Epithelial cell of esophagus (primary cell): ENCODE data around the gene MED6.

Source experiments
- DNase-seq: peaks from one replicate; pipeline ENCODE4 v3.0.0; 2010; ENCODE audit warnings: low read depth
- H3K4me3 ChIP-seq: 2 replicates; pipeline ENCODE4 v1.5.1; 2011; ENCODE audit warnings: mild to moderate bottlenecking, low read length, control low read depth
- TF ChIP-seq, protein P1 (sequence below): IDR thresholded peaks from 2 replicates; pipeline ENCODE4 v1.5.1; 2011; ENCODE audit warnings: low read depth, mild to moderate bottlenecking, low read length, control low read depth, inconsistent platforms; ENCODE audit not compliant: insufficient read depth; ENCODE audit errors: missing control alignments

MED6 gene, protein sequence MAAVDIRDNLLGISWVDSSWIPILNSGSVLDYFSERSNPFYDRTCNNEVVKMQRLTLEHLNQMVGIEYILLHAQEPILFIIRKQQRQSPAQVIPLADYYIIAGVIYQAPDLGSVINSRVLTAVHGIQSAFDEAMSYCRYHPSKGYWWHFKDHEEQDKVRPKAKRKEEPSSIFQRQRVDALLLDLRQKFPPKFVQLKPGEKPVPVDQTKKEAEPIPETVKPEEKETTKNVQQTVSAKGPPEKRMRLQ

DNA sequence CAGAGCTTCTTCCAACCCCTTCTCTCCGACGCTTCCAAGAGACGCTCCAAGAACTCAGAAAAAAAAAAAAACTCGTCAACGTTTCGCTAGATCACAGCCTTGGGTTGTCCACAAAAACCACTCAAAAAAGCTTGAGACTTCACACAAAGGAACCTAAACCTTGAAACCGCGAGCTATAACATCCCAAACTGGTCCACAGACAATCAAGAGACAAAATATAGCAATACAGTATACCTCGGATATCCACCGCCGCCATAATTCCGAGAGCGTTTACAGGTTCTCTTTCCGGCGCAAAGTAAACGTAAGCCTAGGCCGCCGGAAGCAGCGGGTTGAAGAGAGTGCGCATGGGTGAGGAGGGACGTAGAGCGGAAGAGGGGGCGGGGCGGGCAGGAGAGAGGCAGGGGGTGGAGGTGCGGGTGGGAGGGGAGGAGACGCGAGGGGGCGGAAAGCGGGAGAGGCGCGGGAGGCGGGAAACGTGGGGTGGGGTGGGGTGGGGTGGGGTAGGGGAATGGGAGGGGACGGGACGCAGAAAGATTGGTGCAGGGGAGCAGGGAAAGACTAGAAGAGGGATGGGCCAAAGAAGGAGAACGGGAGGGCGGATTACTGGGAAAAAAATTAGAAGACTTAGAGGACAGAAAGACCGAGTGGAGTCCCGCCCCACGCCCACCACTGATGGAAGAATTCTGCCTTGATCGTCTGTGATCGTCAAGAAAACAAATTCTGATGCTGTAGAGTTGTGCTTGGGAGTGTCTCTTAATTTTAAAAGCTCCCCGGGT lies at the start of gene MED6:
Gene MED6, minus strand, starts transcription at position 274 of the 776 bp plus-strand sequence. Its CDS starts 18 bp downstream, at position 256.
- H3K4me3 ChIP-seq, result peak within 1 kb of the TSS; percentile 98
- peak; percentile 94 for DNase-seq
- TF ChIP-seq, protein P1, sequence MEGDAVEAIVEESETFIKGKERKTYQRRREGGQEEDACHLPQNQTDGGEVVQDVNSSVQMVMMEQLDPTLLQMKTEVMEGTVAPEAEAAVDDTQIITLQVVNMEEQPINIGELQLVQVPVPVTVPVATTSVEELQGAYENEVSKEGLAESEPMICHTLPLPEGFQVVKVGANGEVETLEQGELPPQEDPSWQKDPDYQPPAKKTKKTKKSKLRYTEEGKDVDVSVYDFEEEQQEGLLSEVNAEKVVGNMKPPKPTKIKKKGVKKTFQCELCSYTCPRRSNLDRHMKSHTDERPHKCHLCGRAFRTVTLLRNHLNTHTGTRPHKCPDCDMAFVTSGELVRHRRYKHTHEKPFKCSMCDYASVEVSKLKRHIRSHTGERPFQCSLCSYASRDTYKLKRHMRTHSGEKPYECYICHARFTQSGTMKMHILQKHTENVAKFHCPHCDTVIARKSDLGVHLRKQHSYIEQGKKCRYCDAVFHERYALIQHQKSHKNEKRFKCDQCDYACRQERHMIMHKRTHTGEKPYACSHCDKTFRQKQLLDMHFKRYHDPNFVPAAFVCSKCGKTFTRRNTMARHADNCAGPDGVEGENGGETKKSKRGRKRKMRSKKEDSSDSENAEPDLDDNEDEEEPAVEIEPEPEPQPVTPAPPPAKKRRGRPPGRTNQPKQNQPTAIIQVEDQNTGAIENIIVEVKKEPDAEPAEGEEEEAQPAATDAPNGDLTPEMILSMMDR, result no peak

- no peak overlapping the region for H3K4me3 ChIP-seq
- peak; percentile 54 for DNase-seq
- TF ChIP-seq, protein P1, result no peak
These were observed 49.3 kb upstream of the MED6 start for GRCh38 chr14:70649803-70650202.

DNA sequence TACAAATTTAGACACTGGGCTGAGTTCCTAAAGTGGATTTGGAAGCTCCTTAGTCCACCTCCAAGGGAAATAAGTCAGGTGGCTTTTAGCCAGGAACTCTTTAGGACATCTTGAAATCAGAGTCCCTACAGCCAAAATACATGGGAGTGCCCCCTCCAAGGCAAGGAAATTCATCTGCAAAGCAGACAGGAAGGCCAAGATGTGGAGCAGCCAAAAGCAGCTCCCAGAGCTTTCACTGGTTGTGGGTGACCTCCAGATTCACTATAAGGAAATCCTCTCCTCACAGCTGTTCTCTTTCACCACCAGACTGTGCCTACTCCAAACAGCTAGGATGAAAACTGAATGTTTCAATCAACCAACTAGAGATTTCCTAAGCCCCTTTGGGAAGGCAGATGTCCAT lies 47.9 kb upstream of the MED6 start:
- DNase-seq, result no peak
- TF ChIP-seq, protein P1, result no peak
- H3K4me3 ChIP-seq, result no peak overlapping the region

- no peak for DNase-seq
- no peak overlapping the region for H3K4me3 ChIP-seq
- TF ChIP-seq, protein P1, result no peak
These were observed 46.2 kb upstream of the MED6 start for GRCh38 chr14:70646705-70647104.

DNA sequence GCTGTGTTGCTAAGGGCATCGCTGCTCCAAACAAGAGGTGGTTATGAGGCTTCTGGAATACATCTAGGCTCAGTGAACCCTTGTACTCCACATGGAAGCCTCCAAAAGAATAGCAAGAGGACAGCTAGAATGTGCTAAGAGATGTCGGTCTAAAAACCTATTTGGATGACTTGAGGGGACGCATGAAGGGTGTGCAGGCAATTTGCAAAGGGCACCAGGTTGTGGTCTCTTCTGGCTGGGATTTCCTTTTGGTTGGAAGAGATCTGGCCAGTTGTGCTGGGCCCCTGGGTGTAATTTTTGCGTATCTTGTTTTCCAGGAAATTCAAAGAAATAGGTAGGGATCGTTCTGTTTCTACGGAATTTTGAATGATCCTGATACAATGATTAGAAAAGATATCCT lies 45.4 kb upstream of the MED6 start:
- DNase-seq, result no peak
- TF ChIP-seq, protein P1, result no peak
- no peak overlapping the region for H3K4me3 ChIP-seq

DNA sequence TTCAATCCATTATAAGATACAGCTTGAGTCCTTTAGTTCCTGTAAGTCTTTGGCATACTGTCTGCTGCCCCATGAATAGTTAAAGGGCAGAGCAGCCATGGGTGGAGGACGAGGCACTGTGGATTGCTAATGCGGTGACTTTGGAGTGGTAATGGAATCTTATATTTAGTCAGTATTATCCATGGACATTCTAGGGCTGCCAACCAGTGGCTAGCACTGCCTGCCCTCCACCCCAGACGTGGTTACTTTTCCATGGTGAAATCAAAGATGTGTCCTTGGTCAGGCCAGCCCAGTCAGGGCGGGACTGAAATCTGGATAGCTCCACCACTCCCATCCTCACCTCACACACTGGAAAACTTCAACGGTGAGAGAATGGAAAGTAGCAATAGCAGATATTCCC lies 43.5 kb upstream of the MED6 start:
- TF ChIP-seq, protein P1, result no peak
- DNase-seq, result no peak
- H3K4me3 ChIP-seq, result peak overlapping the region; percentile 60
